A204.1 (cell line): ENCODE data around the gene OR11H12.
"Not testable (repeated sequence)": the region's sequence is repeated elsewhere in the genome, so short reads cannot be mapped to it uniquely, and the experiment has no call there.

Experiments
- FAIRE-seq: peaks from 2 replicates; lab custom pipeline; 2012; peaks lifted over from hg19 to GRCh38; lab: Jason Lieb, UNC

The OR11H12 gene

DNA sequence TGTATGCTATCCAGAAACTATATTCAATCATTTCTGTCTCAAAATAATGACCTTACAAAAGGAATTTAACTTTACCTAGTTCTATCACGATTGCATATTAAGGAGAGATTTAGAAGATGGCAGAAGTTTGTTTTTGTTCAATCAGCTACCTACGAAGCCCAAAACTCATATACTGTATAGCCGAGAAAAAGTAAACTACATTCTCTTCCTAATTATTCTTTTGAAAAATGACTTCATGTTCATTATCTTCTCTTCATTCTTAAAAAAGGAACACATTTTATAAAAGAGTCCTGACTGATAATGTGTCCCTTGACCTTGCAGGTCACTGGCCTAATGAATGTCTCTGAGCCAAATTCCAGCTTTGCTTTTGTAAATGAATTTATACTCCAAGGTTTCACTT is at the start of gene OR11H12:
TSS of gene OR11H12 (plus strand) at position 301 of the 400 bp plus-strand sequence. CDS start at position 301, 0 bp downstream.
- FAIRE-seq, result not testable (repeated sequence)

GRCh38 chr14:18582908-18583307 is 18.0 kb upstream of the OR11H12 start:
- not testable (repeated sequence) for FAIRE-seq

- not testable (repeated sequence) for FAIRE-seq
These were observed 25.8 kb downstream of the OR11H12 start for GRCh38 chr14:18626610-18627213.

DNA sequence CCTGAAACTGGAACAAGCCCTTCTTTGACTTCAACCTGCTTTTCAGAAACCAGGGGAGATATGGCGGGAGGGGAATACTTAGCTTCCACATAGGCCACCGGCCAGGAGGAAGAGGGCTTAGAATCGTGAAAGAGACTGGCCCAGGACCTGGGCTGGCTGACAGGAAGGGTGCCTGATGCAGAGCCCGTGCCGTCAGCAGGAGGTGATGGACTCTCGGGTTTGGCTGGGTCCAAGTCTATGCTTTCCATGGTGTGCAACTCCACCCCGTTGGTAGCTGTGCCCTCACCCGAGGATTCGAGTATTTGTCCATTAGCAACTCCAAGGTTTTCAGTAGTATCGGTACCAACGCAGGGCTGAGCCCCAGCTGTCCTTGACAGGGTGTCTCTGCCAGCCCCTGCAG is 35.1 kb downstream of the OR11H12 start:
- not testable (repeated sequence) for FAIRE-seq

DNA sequence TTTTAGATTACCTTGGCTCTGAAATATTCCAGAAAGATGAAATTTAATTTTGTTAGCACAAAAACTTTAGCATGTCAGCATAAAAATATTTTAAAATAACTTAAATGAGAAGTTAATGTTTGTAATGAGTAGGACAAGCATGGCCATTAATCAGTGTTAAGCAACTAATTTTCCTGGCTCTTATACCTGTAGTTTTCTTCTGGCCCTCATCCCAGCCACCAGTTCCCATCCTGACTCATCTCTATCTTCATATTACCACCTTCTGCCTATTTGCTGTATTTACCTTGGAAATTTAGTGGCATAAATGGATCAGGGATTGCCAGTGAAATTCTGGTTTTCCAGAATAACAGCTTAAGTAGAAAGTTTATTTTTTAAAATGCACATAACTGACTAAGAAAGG is 37.1 kb downstream of the OR11H12 start:
- not testable (repeated sequence) for FAIRE-seq

DNA sequence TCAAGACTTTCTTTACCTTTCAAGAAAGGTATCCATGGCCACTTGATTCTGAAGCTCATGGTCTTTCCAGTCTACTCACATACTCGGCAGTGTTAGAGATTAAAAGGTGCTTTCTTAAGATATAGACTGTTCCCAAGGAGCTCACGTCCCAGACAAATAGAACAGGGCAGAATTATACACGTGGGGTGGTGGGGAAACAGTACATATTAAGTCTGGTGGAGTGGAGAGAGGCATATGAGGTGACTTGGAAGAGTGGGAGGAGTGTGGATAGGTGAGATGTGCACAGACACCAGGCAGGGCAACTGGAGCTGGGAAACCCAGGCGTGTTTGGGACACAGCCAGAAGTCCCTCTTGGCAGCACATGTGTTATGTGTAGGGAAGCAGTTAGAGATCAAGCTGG is 37.9 kb downstream of the OR11H12 start:
- not testable (repeated sequence) for FAIRE-seq

DNA sequence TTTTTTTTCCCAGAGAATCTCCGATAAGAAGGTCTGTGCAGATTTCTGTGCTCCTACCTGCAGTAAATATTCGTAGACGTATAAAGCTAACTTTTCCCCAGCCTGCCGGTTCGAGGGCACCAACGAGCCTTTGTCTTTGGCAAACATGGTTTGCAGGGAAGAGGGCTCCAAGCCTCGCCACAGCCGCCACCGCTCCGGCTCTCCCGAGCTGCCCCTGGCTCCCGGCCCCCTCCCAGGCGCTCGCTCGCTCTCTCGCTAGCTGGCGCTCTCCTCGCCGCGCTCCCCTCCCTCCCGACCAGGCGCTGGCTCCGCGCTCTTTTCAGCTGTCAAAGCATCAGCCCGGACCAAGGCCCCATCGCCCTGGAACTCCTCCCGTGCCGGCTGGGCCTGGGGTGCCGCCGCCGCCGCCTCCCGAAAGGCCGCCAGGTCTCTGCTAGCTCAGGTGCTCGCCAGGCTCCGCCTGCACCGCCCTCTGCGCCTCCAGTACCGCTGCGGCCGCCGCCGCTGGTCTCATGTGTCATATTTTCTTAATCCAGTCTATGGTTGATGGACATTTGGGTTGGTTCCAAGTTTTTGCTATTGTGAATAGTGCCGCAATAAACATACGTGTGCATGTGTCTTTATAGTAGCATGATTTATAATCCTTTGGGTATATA is 45.3 kb downstream of the OR11H12 start:
- not testable (repeated sequence) for FAIRE-seq
